Prostate gland (tissue), 2 donors: Measurements from ENCODE around the gene TMEM266. TPM values are rescaled to one million over a fixed set of nuclear protein-coding genes. Genes with fewer than 3 reads are reported as not detected.

Source experiments
- DNase-seq: peaks from one replicate; pipeline ENCODE4 v3.0.0-alpha.2; 2019; ENCODE audit warnings: low spot score
- H3K27ac ChIP-seq, 2 donors: fragments of 200-600 bp; sonication (generic); 2 replicates each; pipeline ENCODE4 v1.5.1; 2017 to 2019
- H3K27me3 ChIP-seq: fragments of 200-600 bp; sonication (generic); replicated peaks from 2 replicates; pipeline ENCODE4 v1.5.1; 2019; ENCODE audit not compliant: insufficient read depth
- H3K36me3 ChIP-seq, 2 donors: fragments of 200-600 bp; sonication (generic); 1 replicate in 1 of 2; 2 replicates in 1 of 2; pipeline versions ENCODE4 v1.5.1 to v1.8.1; 2017 to 2019
- H3K4me1 ChIP-seq: fragments of 200-600 bp; sonication (generic); replicated peaks from 2 replicates; pipeline ENCODE4 v1.5.1; 2019
- H3K4me3 ChIP-seq, 2 donors: fragments of 200-600 bp; sonication (generic); 2 replicates each; pipeline ENCODE4 v1.5.1; 2017 to 2019
- H3K9me3 ChIP-seq: fragments of 200-600 bp; sonication (generic); 2 replicates; pipeline ENCODE4 v1.5.1; 2017
- CTCF ChIP-seq, 4 experiments: fragments of 200-600 bp in 2 of 4; fragments of 450-650 bp in 2 of 4; sonication (generic) in 2 of 4; IDR thresholded peaks; 1 replicate in 3 of 4; 2 replicates in 1 of 4; pipeline ENCODE4 v1.5.1; 2016 to 2019; ENCODE audit warnings: antibody characterized with exemption in 4 of 4, mild to moderate bottlenecking in 2 of 4, moderate library complexity in 2 of 4
- POLR2A ChIP-seq: fragments of 450-650 bp; IDR thresholded peaks from one replicate; pipeline ENCODE4 v1.6.1; 2016; ENCODE audit warnings: antibody characterized with exemption, mild to moderate bottlenecking
- POLR2AphosphoS5 ChIP-seq: sonication (generic); formaldehyde crosslinking; IDR thresholded peaks from one replicate; pipeline ENCODE4 v1.6.1; 2017; ENCODE audit warnings: antibody characterized with exemption
- WGBS: methylation state at CpG from one replicate; pipeline ENCODE4 v1.1.5; 2018; 5-methylcytosine and 5-hydroxymethylcytosine counted together
- intact Hi-C: fragments of 100-400 bp; cut with DNase I; formaldehyde crosslinking; loops from one replicate; pipeline ENCODE4 v1.14.2; 2022
- total RNA-seq, 2 donors: library from RNA; depleted of rRNA; stranded (reverse); fragments of >200 nt; gene quantifications; one replicate each; pipeline ENCODE4 v1.1.0, GENCODE V29; 2016

Gene TMEM266
- total RNA-seq, 2 donors from 2014 or later, result 5.9 to 6.0 TPM

GRCh38 chr15:76208084-76208785, 148.4 kb downstream of the TMEM266 start:
- Histone ChIP-seq H3K27ac (no peak overlapping the region), H3K27me3 (no peaks in the 10 kb centered on the region), H3K9me3 (no peaks in the 10 kb centered on the region), H3K4me3 (no peak overlapping the region), H3K36me3 (no peaks in the 10 kb centered on the region), H3K4me1 (no peaks in the 10 kb centered on the region)
- WGBS, result 91% methylated on average over 8 of the region's 8 CpGs
- DNase-seq, result no peak
- TF ChIP-seq CTCF (IDR thresholded peaks at IDR 0.05), result no peak
- no peak for TF ChIP-seq POLR2AphosphoS5
- no peak for TF ChIP-seq POLR2A
- intact Hi-C loops, result no loop called here

- Histone ChIP-seq H3K36me3 (peaks cover 0 to 2% of the 10 kb centered on the region in 2 donors), H3K9me3 (no peaks in the 10 kb centered on the region), H3K4me3 (no peak overlapping the region), H3K27me3 (no peaks in the 10 kb centered on the region), H3K4me1 (no peaks in the 10 kb centered on the region), H3K27ac (no peak overlapping the region)
- TF ChIP-seq CTCF (IDR thresholded peaks at IDR 0.05), result no peak
- no peak for TF ChIP-seq POLR2AphosphoS5
- no peak for TF ChIP-seq POLR2A
- 81% methylated on average over 2 of the region's 2 CpGs for WGBS
- no peak for DNase-seq
- intact Hi-C loops, result no loop called here
These were observed 149.1 kb downstream of the TMEM266 start for GRCh38 chr15:76208786-76209424.

GRCh38 chr15:76209523-76209922, 149.7 kb downstream of the TMEM266 start:
- TF ChIP-seq POLR2AphosphoS5 (no peak), POLR2A (no peak), CTCF (IDR thresholded peaks at IDR 0.05) (no peak)
- intact Hi-C loops, result no loop called here
- Histone ChIP-seq H3K4me3 (no peak overlapping the region), H3K4me1 (no peaks in the 10 kb centered on the region), H3K36me3 (peaks cover 0 to 8% of the 10 kb centered on the region in 2 donors), H3K27me3 (no peaks in the 10 kb centered on the region), H3K27ac (no peak overlapping the region), H3K9me3 (no peaks in the 10 kb centered on the region)
- DNase-seq, result no peak
- WGBS, result 93% methylated on average over 1 of the region's 1 CpG

- Histone ChIP-seq H3K9me3 (no peaks in the 10 kb centered on the region), H3K27ac (no peak overlapping the region), H3K36me3 (peaks cover 0 to 10% of the 10 kb centered on the region in 2 donors), H3K4me3 (no peak overlapping the region), H3K4me1 (no peaks in the 10 kb centered on the region), H3K27me3 (no peaks in the 10 kb centered on the region)
- 90% methylated on average over 3 of the region's 3 CpGs for WGBS
- intact Hi-C loops, result no loop called here
- TF ChIP-seq POLR2AphosphoS5, result no peak
- no peak for TF ChIP-seq CTCF (IDR thresholded peaks at IDR 0.05)
- no peak for TF ChIP-seq POLR2A
- no peak for DNase-seq
These were observed 150.2 kb downstream of the TMEM266 start for GRCh38 chr15:76209942-76210341.

- Histone ChIP-seq H3K9me3 (no peaks in the 10 kb centered on the region), H3K36me3 (peaks cover 0 to 10% of the 10 kb centered on the region in 2 donors), H3K27me3 (no peaks in the 10 kb centered on the region), H3K4me3 (no peak overlapping the region), H3K27ac (no peak overlapping the region), H3K4me1 (peaks cover 7% of the 10 kb centered on the region)
- no peak for DNase-seq
- 86% methylated on average over 1 of the region's 1 CpG for WGBS
- no peak for TF ChIP-seq POLR2A
- no peak for TF ChIP-seq CTCF (IDR thresholded peaks at IDR 0.05)
- TF ChIP-seq POLR2AphosphoS5, result no peak
- intact Hi-C loops, result no loop called here
These were observed 155.8 kb downstream of the TMEM266 start for GRCh38 chr15:76215634-76216033.
